GM13977 (cell line): ENCODE results near the gene ZNF90.

Experiments
- DNase-seq: peaks from one replicate; pipeline ENCODE4 v3.0.0; 2012; ENCODE audit warnings: low spot score
- in situ Hi-C: fragments of 300-500 bp; cut with MboI; formaldehyde crosslinking; loops from one replicate; pipeline ENCODE4 v1.12.0; 2022; ENCODE audit warnings: low sequenced_read_pairs, low pct_unique_long_range_greater_than_20kb, mixed read lengths, inconsistent platforms; ENCODE audit not compliant: unreplicated experiment
- TF ChIP-seq, protein P1 (sequence below): IDR thresholded peaks from 2 replicates; pipeline ENCODE4 v1.5.1; 2012; ENCODE audit warnings: mild to moderate bottlenecking, control low read depth; ENCODE audit not compliant: insufficient read depth; ENCODE audit errors: extremely low read depth, missing control alignments

ZNF90 gene

GRCh38 chr19:20167651-20168122 is 89.9 kb downstream of the ZNF90 start:
- in situ Hi-C loops: no loop called here
- TF ChIP-seq, protein P1, sequence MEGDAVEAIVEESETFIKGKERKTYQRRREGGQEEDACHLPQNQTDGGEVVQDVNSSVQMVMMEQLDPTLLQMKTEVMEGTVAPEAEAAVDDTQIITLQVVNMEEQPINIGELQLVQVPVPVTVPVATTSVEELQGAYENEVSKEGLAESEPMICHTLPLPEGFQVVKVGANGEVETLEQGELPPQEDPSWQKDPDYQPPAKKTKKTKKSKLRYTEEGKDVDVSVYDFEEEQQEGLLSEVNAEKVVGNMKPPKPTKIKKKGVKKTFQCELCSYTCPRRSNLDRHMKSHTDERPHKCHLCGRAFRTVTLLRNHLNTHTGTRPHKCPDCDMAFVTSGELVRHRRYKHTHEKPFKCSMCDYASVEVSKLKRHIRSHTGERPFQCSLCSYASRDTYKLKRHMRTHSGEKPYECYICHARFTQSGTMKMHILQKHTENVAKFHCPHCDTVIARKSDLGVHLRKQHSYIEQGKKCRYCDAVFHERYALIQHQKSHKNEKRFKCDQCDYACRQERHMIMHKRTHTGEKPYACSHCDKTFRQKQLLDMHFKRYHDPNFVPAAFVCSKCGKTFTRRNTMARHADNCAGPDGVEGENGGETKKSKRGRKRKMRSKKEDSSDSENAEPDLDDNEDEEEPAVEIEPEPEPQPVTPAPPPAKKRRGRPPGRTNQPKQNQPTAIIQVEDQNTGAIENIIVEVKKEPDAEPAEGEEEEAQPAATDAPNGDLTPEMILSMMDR: no peak

More at GRCh38 chr19:20167651-20168122, 89.9 kb downstream of the ZNF90 start:
- no peak for DNase-seq
